ENCODE data around the gene POFUT1.
"Not testable (repeated sequence)": the region's sequence is repeated elsewhere in the genome, so short reads cannot be mapped to it uniquely, and the experiment has no call there.

The POFUT1 gene

GRCh38 chr20:32236819-32237218 lies 29.1 kb downstream of the POFUT1 start:
- no peak for DNase-seq

- no peak for DNase-seq
Observed at GRCh38 chr20:32237419-32237818, 29.7 kb downstream of the POFUT1 start.

DNA sequence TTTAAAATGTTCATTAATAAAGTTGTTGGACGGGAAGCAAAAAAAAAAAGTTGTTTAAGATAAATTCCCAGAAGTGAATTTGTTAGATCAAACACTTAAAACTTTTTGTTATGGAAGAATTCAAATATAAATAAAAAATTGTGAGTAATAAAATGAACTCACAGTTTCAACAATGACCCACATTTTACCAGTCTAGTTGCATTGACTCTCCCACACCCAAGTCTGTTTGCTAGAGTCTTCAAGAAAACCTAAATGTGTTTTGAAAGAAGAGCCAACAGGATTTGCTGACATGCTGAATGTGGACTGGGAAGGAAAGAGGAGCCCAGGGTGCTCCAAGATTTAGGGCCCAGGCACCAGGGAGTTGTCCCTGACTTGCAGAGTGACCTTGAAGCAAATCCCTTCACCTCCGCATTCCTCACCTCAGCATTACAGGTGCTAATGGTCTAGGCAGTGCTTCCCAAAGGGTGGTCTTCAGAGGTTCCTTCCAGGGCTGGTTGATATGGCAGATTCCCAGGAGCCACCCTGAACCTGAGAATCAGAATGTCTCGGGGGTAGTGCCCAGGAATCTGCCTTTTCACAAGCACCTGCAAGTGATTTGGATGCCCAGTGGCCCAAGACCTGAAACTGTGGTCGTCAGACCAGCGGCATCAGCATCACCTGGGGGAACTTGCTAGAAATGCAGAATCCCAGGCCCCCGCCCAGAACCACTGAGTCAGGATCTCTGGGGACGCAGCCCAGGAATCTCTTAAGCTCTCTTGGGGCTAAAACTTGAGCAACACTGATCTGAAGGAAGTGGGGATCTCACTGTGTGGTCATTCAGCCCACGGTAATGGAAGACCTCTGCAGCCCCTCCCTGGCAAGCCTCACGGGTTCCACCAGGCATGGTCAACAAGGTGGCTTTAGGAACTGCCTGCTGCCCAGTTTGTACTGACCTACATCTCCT lies 31.1 kb downstream of the POFUT1 start:
- no peak for DNase-seq

- DNase-seq = no peak
Observed at GRCh38 chr20:32240205-32240604, 32.5 kb downstream of the POFUT1 start.

- no peak for DNase-seq
Observed at GRCh38 chr20:32241807-32242206, 34.1 kb downstream of the POFUT1 start.

- no peak for DNase-seq
Observed at GRCh38 chr20:32244150-32244823, 36.6 kb downstream of the POFUT1 start.

GRCh38 chr20:32244959-32245358 lies 37.3 kb downstream of the POFUT1 start:
- no peak for DNase-seq

GRCh38 chr20:32246208-32246607 lies 38.5 kb downstream of the POFUT1 start:
- not testable (repeated sequence) for DNase-seq

GRCh38 chr20:32248043-32248442 lies 40.4 kb downstream of the POFUT1 start:
- no peak for DNase-seq

GRCh38 chr20:32249030-32249738 lies 41.5 kb downstream of the POFUT1 start:
- DNase-seq = no peak

GRCh38 chr20:32251470-32251869 lies 43.8 kb downstream of the POFUT1 start:
- DNase-seq = no peak

GRCh38 chr20:32252189-32252588 lies 44.5 kb downstream of the POFUT1 start:
- DNase-seq = no peak

- not testable (repeated sequence) for DNase-seq
Observed at GRCh38 chr20:32260973-32261372, 53.3 kb downstream of the POFUT1 start.

- DNase-seq = no peak
Observed at GRCh38 chr20:32261644-32262043, 54.0 kb downstream of the POFUT1 start.

GRCh38 chr20:32263398-32263954 lies 55.8 kb downstream of the POFUT1 start:
- no peak for DNase-seq

GRCh38 chr20:32271620-32272019 lies 63.9 kb downstream of the POFUT1 start:
- no peak for DNase-seq

GRCh38 chr20:32274359-32274758 lies 66.7 kb downstream of the POFUT1 start:
- no peak for DNase-seq

- DNase-seq = not testable (repeated sequence)
Observed at GRCh38 chr20:32275163-32275562, 67.5 kb downstream of the POFUT1 start.

GRCh38 chr20:32277361-32278198 lies 69.9 kb downstream of the POFUT1 start, which contains the start of gene KIF3B:
KIF3B (plus strand) TSS chr20:32277651; CDS start chr20:32309778, 32,127 bp downstream.
- peak; percentile 39 for DNase-seq

DNA sequence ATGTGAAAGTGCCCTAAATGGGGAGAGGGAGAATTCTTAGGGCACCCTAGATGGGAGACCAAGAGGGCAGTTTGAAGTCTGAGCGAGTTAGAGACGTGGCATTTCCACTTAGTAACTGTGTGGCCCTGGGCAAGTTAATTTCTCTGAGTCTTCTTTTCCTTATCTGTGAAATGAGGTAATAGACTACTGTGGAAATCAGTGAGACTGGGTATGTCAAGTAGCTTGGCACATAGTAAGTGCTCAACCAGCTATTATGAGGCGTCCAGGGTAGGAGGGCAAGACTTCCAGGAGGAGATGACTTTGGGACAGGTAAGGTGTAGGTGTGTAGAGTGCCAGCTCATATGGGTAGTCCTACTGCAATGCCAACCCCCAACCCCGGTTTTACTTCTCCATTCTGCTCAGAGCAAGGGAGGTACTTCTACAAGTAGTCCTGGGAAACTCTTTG lies 70.5 kb downstream of the POFUT1 start:
- DNase-seq = no peak

DNA sequence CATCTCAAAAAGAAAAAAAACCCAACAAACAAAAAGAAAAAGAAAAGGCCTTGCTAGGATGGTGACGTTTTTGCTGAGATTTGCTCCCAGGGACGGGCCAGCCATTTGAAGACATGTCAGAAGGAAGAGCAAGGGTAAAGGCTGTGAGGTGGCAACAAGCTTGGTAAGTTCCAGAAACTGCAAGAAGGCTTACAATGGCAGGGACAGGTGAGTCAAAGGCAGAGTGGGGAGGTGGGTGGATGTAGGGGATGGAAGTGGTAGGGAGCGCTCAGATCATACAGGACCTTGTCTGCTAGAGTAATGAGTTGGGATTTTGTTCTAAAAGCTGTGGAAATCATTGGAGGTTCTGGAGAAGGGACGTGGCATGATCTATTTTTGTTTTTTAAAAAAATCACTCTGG lies 74.0 kb downstream of the POFUT1 start:
- DNase-seq = no peak

DNA sequence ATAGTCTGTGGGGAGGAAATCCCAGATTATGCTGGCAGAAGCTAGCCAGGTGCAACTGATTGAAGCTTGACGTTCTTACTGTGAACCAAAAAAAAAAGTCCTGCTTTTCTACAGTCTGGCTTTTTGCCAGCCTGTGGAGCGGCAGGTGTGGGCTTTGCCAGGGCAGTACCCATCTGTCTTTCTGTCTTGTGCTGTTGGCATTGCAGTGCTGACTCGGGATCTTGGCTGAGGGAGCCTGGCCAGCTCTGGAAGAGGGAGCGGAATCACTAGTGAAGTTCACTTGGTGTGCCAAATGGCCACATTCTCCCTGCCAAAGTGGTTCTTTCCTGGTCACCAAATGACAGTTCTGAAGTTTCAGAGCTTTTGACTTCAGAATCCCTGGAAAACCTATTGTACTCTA lies 74.8 kb downstream of the POFUT1 start:
- no peak for DNase-seq
